HepG2 (cell line): ENCODE measurements around the gene ZNF821. TPM values are rescaled to one million over a fixed set of nuclear protein-coding genes. Genes with fewer than 3 reads are reported as not detected.

Experiments
- ATAC-seq: fragments of 200-7000 bp; cut with Tn5 transposase; 3 replicates; pipeline ENCODE4 v1.9.1; 2020; ENCODE audit warnings: mild to moderate bottlenecking, moderate library complexity
- BruUV-seq: library from RNA; stranded (reverse); fragments of 400-500 nt; replicated peaks from 2 replicates; lab custom pipeline; 2021; lab: Mats Ljungman, UMichigan
- CTCF ChIA-PET: fragments of 300-600 bp; formaldehyde crosslinking; extraction: SDS; loops from one replicate; lab custom pipeline; 2021; ENCODE audit warnings: low total read pairs, inconsistent platforms, low intra/inter-chr PET ratio; lab: Yijun Ruan, JAX
- POLR2A ChIA-PET: fragments of 350-600 bp; sonication (Branson Sonifier 250); formaldehyde crosslinking; loops from one replicate; lab custom pipeline; 2020; ENCODE audit warnings: antibody characterized with exemption, inconsistent platforms; lab: Yijun Ruan, JAX
- DNase-seq: peaks from one replicate; pipeline ENCODE4 v3.0.0-alpha.2; 2015; ENCODE audit warnings: low spot score
- FAIRE-seq: peaks from 3 replicates; lab custom pipeline; 2011; peaks lifted over from hg19 to GRCh38; lab: Jason Lieb, UNC
- H2AFZ ChIP-seq: one replicate; pipeline ENCODE4 v1.6.1; 2011; ENCODE audit warnings: low read length, inconsistent platforms
- H3K27ac ChIP-seq: fragments of 300-600 bp; 3 replicates; pipeline ENCODE4 v1.8.0; 2011; ENCODE audit warnings: mixed run types, mild to moderate bottlenecking, mixed read lengths, low read length, inconsistent platforms; ENCODE audit not compliant: insufficient read depth; ENCODE audit errors: extremely low read length
- H3K27me3 ChIP-seq, 2 experiments: fragments of 200-600 bp in 1 of 2; 2 replicates in 1 of 2; 3 replicates in 1 of 2; pipeline versions ENCODE4 v1.6.0 to v1.8.0; 2011; ENCODE audit warnings: low read length in 2 of 2, mild to moderate bottlenecking in 2 of 2, moderate library complexity in 2 of 2, inconsistent platforms in 1 of 2; ENCODE audit not compliant: insufficient read depth in 2 of 2, control insufficient read depth in 1 of 2
- H3K36me3 ChIP-seq, 2 experiments: fragments of 200-600 bp in 1 of 2; replicated peaks in 1 of 2; 2 replicates in 1 of 2; 3 replicates in 1 of 2; pipeline versions ENCODE4 v1.5.1 to v1.8.0; 2011; ENCODE audit warnings: low read length in 2 of 2, inconsistent platforms in 1 of 2; ENCODE audit not compliant: insufficient read depth in 2 of 2, control insufficient read depth in 1 of 2
- H3K4me1 ChIP-seq: 2 replicates; pipeline ENCODE4 v1.5.1; 2012; ENCODE audit warnings: low read length, inconsistent platforms; ENCODE audit not compliant: insufficient read depth
- H3K4me2 ChIP-seq: 2 replicates; pipeline ENCODE4 v1.6.0; 2011; ENCODE audit warnings: low read depth, low read length, inconsistent platforms
- H3K4me3 ChIP-seq, 3 experiments: fragments of 200-600 bp in 1 of 3; sonication (generic), shearing (Covaris generic) in 1 of 3; replicated peaks in 1 of 3; 2 replicates each; pipeline ENCODE4 v1.5.1; 2011 to 2016; ENCODE audit warnings: low read length in 3 of 3, inconsistent platforms in 2 of 3, low read depth in 2 of 3, mild to moderate bottlenecking in 2 of 3, control low read depth in 1 of 3, mixed read lengths in 1 of 3; ENCODE audit not compliant: insufficient read depth in 1 of 3
- H3K79me2 ChIP-seq: one replicate; pipeline ENCODE4 v1.6.1; 2011; ENCODE audit warnings: low read length, inconsistent platforms; ENCODE audit not compliant: insufficient read depth
- H3K9ac ChIP-seq: 2 replicates; pipeline ENCODE4 v1.6.0; 2011; ENCODE audit warnings: mild to moderate bottlenecking, low read depth, low read length, inconsistent platforms; ENCODE audit not compliant: insufficient read depth
- H3K9me3 ChIP-seq: 2 replicates; pipeline ENCODE4 v1.5.1; 2012; ENCODE audit warnings: mild to moderate bottlenecking, low read length
- H4K20me1 ChIP-seq: 2 replicates; pipeline ENCODE4 v1.6.0; 2011; ENCODE audit warnings: inconsistent platforms, mild to moderate bottlenecking, low read length, moderate library complexity; ENCODE audit not compliant: insufficient read depth
- CENPT ChIP-seq: sonication (generic); formaldehyde crosslinking; IDR thresholded peaks from 2 replicates; pipeline ENCODE4 v1.8.0; 2022; ENCODE audit warnings: low read depth, mild to moderate bottlenecking, moderate library complexity, missing genetic modification reagents
- KDM1A ChIP-seq: IDR thresholded peaks from 2 replicates; pipeline ENCODE4 v1.6.1; 2016; ENCODE audit warnings: missing compliant biosample characterization
- POLR2AphosphoS2 ChIP-seq: IDR thresholded peaks from 2 replicates; pipeline ENCODE4 v1.6.1; 2011; ENCODE audit warnings: low read depth, low read length, improper control_type of control experiment
- RBM22 ChIP-seq: fragments of 200-400 bp; formaldehyde crosslinking; optimal IDR thresholded peaks from 2 replicates; pipeline ENCODE3; 2017; ENCODE audit warnings: mild to moderate bottlenecking, low read length, moderate library complexity
- ZNF317 ChIP-seq: sonication (generic); formaldehyde crosslinking; IDR thresholded peaks from 2 replicates; pipeline ENCODE4 v1.5.0; 2020; ENCODE audit warnings: mild to moderate bottlenecking, missing genetic modification reagents
- ZNF709 ChIP-seq: sonication (generic); formaldehyde crosslinking; IDR thresholded peaks from 2 replicates; pipeline ENCODE4 v1.5.0; 2020; ENCODE audit warnings: mild to moderate bottlenecking, missing genetic modification reagents
- WGBS: methylation state at CpG from one replicate; pipeline ENCODE4 v1.1.6; 2017; ENCODE audit warnings: low lambda C conversion rate; 5-methylcytosine and 5-hydroxymethylcytosine counted together
- in situ Hi-C: cut with HindIII; loops from 2 replicates; pipeline ENCODE4 v1.10.0; 2017; ENCODE audit warnings: low pct_unique_long_range_greater_than_20kb; ENCODE audit not compliant: extremely low pct_ligation_motif_present
- intact Hi-C: fragments of 100-400 bp; cut with micrococcal nuclease; formaldehyde crosslinking; loops from one replicate; pipeline ENCODE4 v1.10.0; 2022; ENCODE audit not compliant: unreplicated experiment
- polyA plus RNA-seq, 8 experiments: library from polyadenylated mRNA; depleted of rRNA in 3 of 8; stranded (reverse) in 7 of 8; unstranded in 1 of 8; fragments of >200 nt; fragmentation: Illumina TruSeq in 4 of 8; extraction: Trizol in 4 of 8; gene quantifications; 2 replicates each; pipeline versions ENCODE4 v1.2.1 to v1.2.3, GENCODE V29; 2011 to 2016; ENCODE audit warnings: low read depth in 4 of 8, missing spikeins in 1 of 8, mixed read lengths in 1 of 8; ENCODE audit not compliant: insufficient read depth in 1 of 8
- total RNA-seq, 5 experiments: library from RNA; depleted of rRNA; stranded (reverse); fragments of >200 nt; fragmentation: Illumina TruSeq; extraction: Trizol; gene quantifications; 2 replicates each; pipeline ENCODE4 v1.2.3, GENCODE V29; 2016; ENCODE audit warnings: low read depth in 1 of 5

The ZNF821 gene
- total and polyA plus RNA-seq, 2 of the 13 experiments (the other 11 are each of a cell fraction or from before 2014, with no cell fraction given) = 7.0 to 9.1 TPM

GRCh38 chr16:71916397-71916920, 32.5 kb upstream of the ZNF821 start:
- DNase-seq (no peak), FAIRE-seq (no peak), ATAC-seq (no peak)
- no peaks in the 10 kb centered on the region for H3K9me3 ChIP-seq
- no peak overlapping the region for H3K9ac ChIP-seq
- no peak overlapping the region for H3K4me2 ChIP-seq
- H4K20me1 ChIP-seq = peaks cover 78% of the 10 kb centered on the region
- peaks cover 46% of the 10 kb centered on the region for H3K4me1 ChIP-seq
- no peak overlapping the region for H2AFZ ChIP-seq
- H3K27me3 ChIP-seq = no peaks in the 10 kb centered on the region
- TF ChIP-seq POLR2AphosphoS2 (0 out of 2 replicates have a peak, but pooled peaks have one; percentile 42), RBM22 (peak; percentile 79), ZNF709 (no peak), KDM1A (CRISPR knock-in tag) (no peak)
- intact Hi-C loops = no loop called here
- in situ Hi-C loops = no loop called here
- no TSS peak for BruUV-seq
- 97% methylated on average over 11 of the region's 11 CpGs for WGBS
- CTCF ChIA-PET = no interaction called here
- peaks cover 94% of the 10 kb centered on the region for H3K79me2 ChIP-seq
- no peak overlapping the region for H3K27ac ChIP-seq
- H3K4me3 ChIP-seq = no peak overlapping the region
- peaks cover 27 to 55% of the 10 kb centered on the region in 2 experiments for H3K36me3 ChIP-seq
- POLR2A ChIA-PET = interaction anchor here (1.9 kb wide), 1 partner anchor 15 kb away, joined by 5 read pairs; no protein-coding TSS in a partner anchor

GRCh38 chr16:71915350-71915749, 31.4 kb upstream of the ZNF821 start:
- CTCF ChIA-PET = no interaction called here
- Histone ChIP-seq H3K9me3 (no peaks in the 10 kb centered on the region), H4K20me1 (peaks cover 89% of the 10 kb centered on the region), H3K27ac (no peak overlapping the region)
- DNase-seq = no peak
- ATAC-seq = no peak
- TF ChIP-seq CENPT (CRISPR knock-in tag) (no peak), ZNF317 (peak; percentile 25; the same call in 1 of the 2 replicates)
- TF ChIP-seq, all 625 proteins: peak for 1
- in situ Hi-C loops = no loop called here
- POLR2A ChIA-PET = interaction anchor here (0.7 kb wide), 1 partner anchor 147 kb away, joined by 3 read pairs; the partner anchor contains the start of gene HPR
- Histone ChIP-seq H3K79me2 (peaks cover 97% of the 10 kb centered on the region), H3K4me3 (no peak overlapping the region), H3K27me3 (no peaks in the 10 kb centered on the region), H3K9ac (no peak overlapping the region), H3K4me2 (no peak overlapping the region), H3K4me1 (peaks cover 54% of the 10 kb centered on the region), H3K36me3 (peaks cover 20 to 44% of the 10 kb centered on the region in 2 experiments), H2AFZ (no peak overlapping the region)
- WGBS = 99% methylated on average over 2 of the region's 2 CpGs
- FAIRE-seq = no peak
- no TSS peak for BruUV-seq
- intact Hi-C loops = no loop called here
